Esophagus squamous epithelium (tissue), 5 donors: Measurements from ENCODE around the gene CCNYL1. TPM values are rescaled to one million over a fixed set of nuclear protein-coding genes. Genes with fewer than 3 reads are reported as not detected.
"Not testable (repeated sequence)": the region's sequence is repeated elsewhere in the genome, so short reads cannot be mapped to it uniquely, and the experiment has no call there.

Experiments
- DNase-seq: peaks from one replicate; lab custom pipeline; 2025; lab: John Stamatoyannopoulos, UW
- H3K27ac ChIP-seq, 4 donors: fragments of 200-600 bp; sonication (generic); one replicate each; pipeline ENCODE4 v1.5.1; 2016 to 2019; ENCODE audit warnings: mild to moderate bottlenecking in 1 of 4
- H3K27me3 ChIP-seq, 4 donors: fragments of 200-600 bp; sonication (generic); 1 replicate in 3 of 4; 2 replicates in 1 of 4; pipeline versions ENCODE4 v1.5.1 to v1.6.0; 2017 to 2021; ENCODE audit warnings: antibody characterized with exemption in 1 of 4
- H3K36me3 ChIP-seq, 3 donors: fragments of 200-600 bp; sonication (generic); one replicate each; pipeline ENCODE4 v1.5.1; 2016 to 2019
- H3K4me1 ChIP-seq, 3 donors: fragments of 200-600 bp; sonication (generic); one replicate each; pipeline ENCODE4 v1.5.1; 2017 to 2019
- H3K4me3 ChIP-seq, 4 donors: fragments of 200-600 bp; sonication (generic); 1 replicate in 3 of 4; 2 replicates in 1 of 4; pipeline ENCODE4 v1.5.1; 2016 to 2019; ENCODE audit warnings: mild to moderate bottlenecking in 2 of 4, moderate library complexity in 1 of 4
- H3K9me3 ChIP-seq, 3 donors: fragments of 200-600 bp; sonication (generic); one replicate each; pipeline ENCODE4 v1.5.1; 2016 to 2019
- CTCF ChIP-seq, 6 experiments: fragments of 450-650 bp in 4 of 6; fragments of 200-600 bp in 2 of 6; sonication (generic) in 2 of 6; IDR thresholded peaks; one replicate each; pipeline ENCODE4 v1.5.1; 2016 to 2019; ENCODE audit warnings: antibody characterized with exemption in 6 of 6, mild to moderate bottlenecking in 4 of 6, moderate library complexity in 4 of 6
- POLR2A ChIP-seq, 4 donors: fragments of 450-650 bp; IDR thresholded peaks; one replicate each; pipeline ENCODE4 v1.6.1; 2017; ENCODE audit warnings: antibody characterized with exemption in 4 of 4, mild to moderate bottlenecking in 4 of 4, moderate library complexity in 3 of 4
- WGBS, 2 donors: methylation state at CpG; one replicate each; pipeline ENCODE4 v1.1.5; 2018; 5-methylcytosine and 5-hydroxymethylcytosine counted together
- intact Hi-C: fragments of 100-400 bp; cut with DNase I; formaldehyde crosslinking; loops from one replicate; pipeline ENCODE4 v1.15.0; 2022
- total RNA-seq, 4 donors: library from RNA; depleted of rRNA; stranded (reverse); fragments of >200 nt; gene quantifications; one replicate each; pipeline ENCODE4 v1.1.0, GENCODE V29; 2016
- donor health status: DM: yes; HTN: yes; CAD: no.

The CCNYL1 gene
- total RNA-seq, 4 donors from 2014 or later: 12.6 to 24.8 (median 15.4) TPM

GRCh38 chr2:207692206-207693065 lies 19.0 kb upstream of the CCNYL1 start:
- Histone ChIP-seq H3K27ac (no peak overlapping the region), H3K9me3 (no peaks in the 10 kb centered on the region), H3K4me1 (peaks cover 0 to 18% (median 4%) of the 10 kb centered on the region in 3 donors), H3K4me3 (no peak overlapping the region), H3K27me3 (no peaks in the 10 kb centered on the region), H3K36me3 (no peaks in the 10 kb centered on the region)
- 40 to 43% methylated on average over 6 to 7 of the region's 7 CpGs for WGBS, 2 donors
- TF ChIP-seq POLR2A (IDR thresholded peaks at IDR 0.05): no peak
- peak in 4 of 6 experiments; percentile 23 to 42 (median 29) for TF ChIP-seq CTCF (IDR thresholded peaks at IDR 0.05)
- intact Hi-C loops: no loop called here
- no peak for DNase-seq

- intact Hi-C loops: no loop called here
- H3K27me3 ChIP-seq: no peaks in the 10 kb centered on the region
- H3K4me1 ChIP-seq: peaks cover 0 to 18% (median 4%) of the 10 kb centered on the region in 3 donors
- TF ChIP-seq CTCF (IDR thresholded peaks at IDR 0.05): no peak
- no peak for TF ChIP-seq POLR2A (IDR thresholded peaks at IDR 0.05)
- H3K27ac ChIP-seq: peak overlapping the region in 1 of 4 donors; percentile 39
- H3K4me3 ChIP-seq: no peak overlapping the region
- H3K9me3 ChIP-seq: no peaks in the 10 kb centered on the region
- 30 to 59% methylated on average over 3 to 4 of the region's 4 CpGs for WGBS, 2 donors
- H3K36me3 ChIP-seq: no peaks in the 10 kb centered on the region
- no peak for DNase-seq
Observed at GRCh38 chr2:207693641-207694249, 17.7 kb upstream of the CCNYL1 start.

- Histone ChIP-seq H3K27me3 (no peaks in the 10 kb centered on the region), H3K9me3 (no peaks in the 10 kb centered on the region), H3K27ac (no peak overlapping the region), H3K4me1 (peaks cover 0 to 18% (median 4%) of the 10 kb centered on the region in 3 donors), H3K36me3 (no peaks in the 10 kb centered on the region), H3K4me3 (no peak overlapping the region)
- no peak for DNase-seq
- 59 to 60% methylated on average over 4 of the region's 4 CpGs for WGBS, 2 donors
- TF ChIP-seq CTCF (IDR thresholded peaks at IDR 0.05) (no peak), POLR2A (IDR thresholded peaks at IDR 0.05) (no peak)
- intact Hi-C loops: no loop called here
Observed at GRCh38 chr2:207694811-207695281, 16.6 kb upstream of the CCNYL1 start.

GRCh38 chr2:207695293-207695692 lies 16.1 kb upstream of the CCNYL1 start:
- WGBS, 2 donors: 63 to 73% methylated on average over 4 of the region's 4 CpGs

GRCh38 chr2:207696911-207697310 lies 14.5 kb upstream of the CCNYL1 start:
- H3K4me3 ChIP-seq, H3K27me3 ChIP-seq, H3K36me3 ChIP-seq, DNase-seq, intact Hi-C loops, H3K9me3 ChIP-seq, H3K27ac ChIP-seq: not testable (repeated sequence)
- peaks cover 0 to 16% (median 3%) of the 10 kb centered on the region in 3 donors for H3K4me1 ChIP-seq
- WGBS, 2 donors: 62 to 73% methylated on average over 5 of the region's 5 CpGs

More at GRCh38 chr2:207695293-207695692, 16.1 kb upstream of the CCNYL1 start:
- intact Hi-C loops: no loop called here
- Histone ChIP-seq H3K27me3 (no peaks in the 10 kb centered on the region), H3K4me3 (no peak overlapping the region), H3K9me3 (no peaks in the 10 kb centered on the region), H3K27ac (no peak overlapping the region), H3K36me3 (no peaks in the 10 kb centered on the region), H3K4me1 (peaks cover 0 to 18% (median 4%) of the 10 kb centered on the region in 3 donors)
- no peak for TF ChIP-seq CTCF (IDR thresholded peaks at IDR 0.05)
- TF ChIP-seq POLR2A (IDR thresholded peaks at IDR 0.05): no peak
- no peak for DNase-seq
